ENCODE results near the gene NTRK2.

DNA sequence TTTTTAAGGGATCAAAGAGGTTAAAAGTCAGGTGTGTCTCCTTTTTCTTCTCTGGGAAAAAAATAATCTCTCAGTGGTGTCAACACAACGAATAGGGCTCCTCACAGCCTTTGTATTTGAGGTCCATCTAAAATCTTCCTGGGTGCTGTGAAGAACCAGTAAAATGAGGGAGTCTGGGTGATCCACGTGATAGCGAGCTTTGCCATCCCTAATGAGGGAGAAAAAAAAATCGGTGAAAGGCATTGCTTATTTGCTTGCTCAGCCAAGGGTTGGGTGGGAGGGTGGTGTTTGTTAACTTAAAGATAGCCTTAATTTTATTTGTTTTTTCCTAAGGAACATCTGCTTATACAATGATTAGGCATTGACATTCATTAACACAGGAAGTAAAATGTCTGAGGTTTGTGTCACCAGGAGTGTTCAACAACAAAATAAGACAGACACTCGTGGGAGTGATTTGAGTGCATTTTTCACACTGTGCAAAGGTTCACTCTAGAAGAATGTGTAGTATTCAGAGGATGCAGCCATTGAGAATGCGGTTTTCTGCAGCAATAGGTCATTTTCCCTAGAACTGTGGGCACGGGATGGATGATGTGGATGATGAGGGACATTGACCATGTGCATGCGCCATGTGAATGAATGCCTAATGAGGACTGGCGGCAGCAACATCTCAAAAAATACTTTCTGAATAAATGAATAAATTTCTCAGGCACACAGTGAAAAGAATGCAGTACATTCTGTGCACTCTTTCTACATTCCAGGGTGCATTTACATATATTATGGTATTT, 369.5 kb downstream of the NTRK2 start:
- TF ChIP-seq CREB1 (CRISPR knock-in tag; IDR thresholded peaks at IDR 0.05; ENCODE audit: low read depth): no peak
- TF ChIP-seq, protein P1, sequence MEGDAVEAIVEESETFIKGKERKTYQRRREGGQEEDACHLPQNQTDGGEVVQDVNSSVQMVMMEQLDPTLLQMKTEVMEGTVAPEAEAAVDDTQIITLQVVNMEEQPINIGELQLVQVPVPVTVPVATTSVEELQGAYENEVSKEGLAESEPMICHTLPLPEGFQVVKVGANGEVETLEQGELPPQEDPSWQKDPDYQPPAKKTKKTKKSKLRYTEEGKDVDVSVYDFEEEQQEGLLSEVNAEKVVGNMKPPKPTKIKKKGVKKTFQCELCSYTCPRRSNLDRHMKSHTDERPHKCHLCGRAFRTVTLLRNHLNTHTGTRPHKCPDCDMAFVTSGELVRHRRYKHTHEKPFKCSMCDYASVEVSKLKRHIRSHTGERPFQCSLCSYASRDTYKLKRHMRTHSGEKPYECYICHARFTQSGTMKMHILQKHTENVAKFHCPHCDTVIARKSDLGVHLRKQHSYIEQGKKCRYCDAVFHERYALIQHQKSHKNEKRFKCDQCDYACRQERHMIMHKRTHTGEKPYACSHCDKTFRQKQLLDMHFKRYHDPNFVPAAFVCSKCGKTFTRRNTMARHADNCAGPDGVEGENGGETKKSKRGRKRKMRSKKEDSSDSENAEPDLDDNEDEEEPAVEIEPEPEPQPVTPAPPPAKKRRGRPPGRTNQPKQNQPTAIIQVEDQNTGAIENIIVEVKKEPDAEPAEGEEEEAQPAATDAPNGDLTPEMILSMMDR (conservative IDR thresholded peaks at IDR 0.05; ENCODE audit: low read depth in 2 of 2): no peak
- TF ChIP-seq POLR2AphosphoS5 (IDR thresholded peaks at IDR 0.05; ENCODE audit: low read depth): no peak
- no peak for TF ChIP-seq JUNB (IDR thresholded peaks at IDR 0.05; ENCODE audit: unreplicated experiment)
- no peak for TF ChIP-seq EZH2 (IDR thresholded peaks at IDR 0.05; ENCODE audit: low read depth, unreplicated experiment)
- TF ChIP-seq REST (IDR thresholded peaks at IDR 0.05; ENCODE audit: unreplicated experiment): no peak
- TF ChIP-seq EZH2phosphoT487 (IDR thresholded peaks at IDR 0.05; ENCODE audit: unreplicated experiment): no peak
- TF ChIP-seq, protein P2, sequence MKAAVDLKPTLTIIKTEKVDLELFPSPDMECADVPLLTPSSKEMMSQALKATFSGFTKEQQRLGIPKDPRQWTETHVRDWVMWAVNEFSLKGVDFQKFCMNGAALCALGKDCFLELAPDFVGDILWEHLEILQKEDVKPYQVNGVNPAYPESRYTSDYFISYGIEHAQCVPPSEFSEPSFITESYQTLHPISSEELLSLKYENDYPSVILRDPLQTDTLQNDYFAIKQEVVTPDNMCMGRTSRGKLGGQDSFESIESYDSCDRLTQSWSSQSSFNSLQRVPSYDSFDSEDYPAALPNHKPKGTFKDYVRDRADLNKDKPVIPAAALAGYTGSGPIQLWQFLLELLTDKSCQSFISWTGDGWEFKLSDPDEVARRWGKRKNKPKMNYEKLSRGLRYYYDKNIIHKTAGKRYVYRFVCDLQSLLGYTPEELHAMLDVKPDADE (IDR thresholded peaks at IDR 0.05): no peak
- no peak for TF ChIP-seq ZNF114 (CRISPR knock-in tag; IDR thresholded peaks at IDR 0.05)

Measured in GM23338 (cell line).